Endothelial cell (in vitro differentiated cells): ENCODE results near the gene MAP6. TPM values are rescaled to one million over a fixed set of nuclear protein-coding genes. Genes with fewer than 3 reads are reported as not detected.

Experiments
- DNase-seq: peaks from one replicate; pipeline ENCODE4 v3.0.0; 2021; ENCODE audit warnings: low spot score
- H3K27ac Mint-ChIP-seq: one replicate; pipeline ENCODE4 v1.8.0; 2021; ENCODE audit warnings: mixed read lengths, inconsistent platforms; ENCODE audit not compliant: unreplicated experiment
- H3K27me3 Mint-ChIP-seq: one replicate; pipeline ENCODE4 v1.8.0; 2021; ENCODE audit warnings: mild to moderate bottlenecking, moderate library complexity, mixed read lengths, inconsistent platforms; ENCODE audit not compliant: unreplicated experiment
- H3K36me3 Mint-ChIP-seq: one replicate; pipeline ENCODE4 v1.8.0; 2021; ENCODE audit warnings: mild to moderate bottlenecking, low read depth, mixed read lengths, inconsistent platforms; ENCODE audit not compliant: unreplicated experiment
- H3K4me1 Mint-ChIP-seq: one replicate; pipeline ENCODE4 v1.8.0; 2021; ENCODE audit warnings: mild to moderate bottlenecking, mixed read lengths, inconsistent platforms; ENCODE audit not compliant: unreplicated experiment
- H3K4me3 Mint-ChIP-seq: one replicate; pipeline ENCODE4 v1.8.0; 2021; ENCODE audit warnings: mild to moderate bottlenecking, mixed read lengths, inconsistent platforms; ENCODE audit not compliant: unreplicated experiment
- H3K9me3 Mint-ChIP-seq: one replicate; pipeline ENCODE4 v1.8.0; 2021; ENCODE audit warnings: mixed read lengths, inconsistent platforms; ENCODE audit not compliant: unreplicated experiment
- CTCF ChIP-seq: fragments of 200-600 bp; sonication (generic); IDR thresholded peaks from one replicate; pipeline ENCODE4 v1.5.0; 2021; ENCODE audit warnings: antibody characterized with exemption; ENCODE audit not compliant: unreplicated experiment
- total RNA-seq: library from RNA; stranded (reverse); fragmentation: NEBNext Ultra II Directional; extraction: Animal tissue kit (Norgen Biotek cat#: 25700); gene quantifications from one replicate; pipeline ENCODE4 v1.2.1, GENCODE V29; 2021; ENCODE audit not compliant: unreplicated experiment

Gene MAP6
- total RNA-seq, 1 donor from 2014 or later = 0.26 TPM

- no peak for TF ChIP-seq CTCF
- Mint-ChIP-seq H3K9me3 (no peaks in the 10 kb centered on the region), H3K27ac (no peak overlapping the region), H3K4me1 (peaks cover 9% of the 10 kb centered on the region), H3K27me3 (peaks cover 2% of the 10 kb centered on the region), H3K36me3 (no peaks in the 10 kb centered on the region), H3K4me3 (no peak overlapping the region)
- DNase-seq = no peak
Observed at GRCh38 chr11:75602951-75603350, 65.9 kb downstream of the MAP6 start.

- Mint-ChIP-seq H3K36me3 (no peaks in the 10 kb centered on the region), H3K4me3 (no peak overlapping the region)
Observed at GRCh38 chr11:75601494-75601893, 67.3 kb downstream of the MAP6 start.

GRCh38 chr11:75600356-75600755 is 68.5 kb downstream of the MAP6 start:
- Mint-ChIP-seq H3K27me3 (peaks cover 2% of the 10 kb centered on the region), H3K36me3 (no peaks in the 10 kb centered on the region), H3K9me3 (no peaks in the 10 kb centered on the region), H3K4me3 (no peak overlapping the region), H3K4me1 (peaks cover 15% of the 10 kb centered on the region), H3K27ac (no peak overlapping the region)
- DNase-seq = no peak
- no peak for TF ChIP-seq CTCF

More at GRCh38 chr11:75601494-75601893, 67.3 kb downstream of the MAP6 start:
- Mint-ChIP-seq H3K27ac (no peak overlapping the region), H3K27me3 (peaks cover 2% of the 10 kb centered on the region), H3K4me1 (peaks cover 9% of the 10 kb centered on the region), H3K9me3 (no peaks in the 10 kb centered on the region)
- no peak for TF ChIP-seq CTCF
- no peak for DNase-seq

- peaks cover 2% of the 10 kb centered on the region for H3K27me3 Mint-ChIP-seq
- no peaks in the 10 kb centered on the region for H3K9me3 Mint-ChIP-seq
- TF ChIP-seq CTCF = no peak
- H3K27ac Mint-ChIP-seq = no peak overlapping the region
- H3K4me3 Mint-ChIP-seq = no peak overlapping the region
- no peak for DNase-seq
- peaks cover 19% of the 10 kb centered on the region for H3K4me1 Mint-ChIP-seq
- H3K36me3 Mint-ChIP-seq = no peaks in the 10 kb centered on the region
Observed at GRCh38 chr11:75598900-75599299, 69.9 kb downstream of the MAP6 start.

- H3K4me3 Mint-ChIP-seq = no peak overlapping the region
- TF ChIP-seq CTCF = no peak
- H3K27ac Mint-ChIP-seq = no peak overlapping the region
Observed at GRCh38 chr11:75598264-75598663, 70.6 kb downstream of the MAP6 start.

More at GRCh38 chr11:75598264-75598663, 70.6 kb downstream of the MAP6 start:
- Mint-ChIP-seq H3K27me3 (peaks cover 2% of the 10 kb centered on the region), H3K9me3 (no peaks in the 10 kb centered on the region), H3K4me1 (peaks cover 19% of the 10 kb centered on the region), H3K36me3 (no peaks in the 10 kb centered on the region)
- DNase-seq = no peak
